Loucy (cell line): ENCODE measurements around the gene SPSB1.

Experiments
- CTCF ChIP-seq: fragments of 200-600 bp; sonication (generic); conservative IDR thresholded peaks from 2 replicates; pipeline ENCODE4 v1.5.1; 2014; ENCODE audit warnings: mild to moderate bottlenecking, antibody characterized with exemption, low read length
- EZH2phosphoT487 ChIP-seq: fragments of 200-600 bp; IDR thresholded peaks from 2 replicates; pipeline ENCODE4 v1.6.1; 2018; ENCODE audit warnings: antibody characterized with exemption, mild to moderate bottlenecking, moderate library complexity, borderline replicate concordance

GRCh38 chr1:9306006-9306405 lies 13.3 kb downstream of the SPSB1 start:
- TF ChIP-seq CTCF (no peak), EZH2phosphoT487 (no peak)
